ENCODE measurements around the gene NDE1. TPM values are rescaled to one million over a fixed set of nuclear protein-coding genes. Genes with fewer than 3 reads are reported as not detected.

Gene NDE1
- total and polyA plus RNA-seq, 9 of the 15 experiments (the other 6 are each of a cell fraction or from before 2014, with no cell fraction given), result 3.1 to 59.9 (median 30.0) TPM

GRCh38 chr16:15704545-15704987 is 54.5 kb downstream of the NDE1 start (continued):
- TF ChIP-seq HNRNPLL (IDR thresholded peaks at IDR 0.05; ENCODE audit: low read depth, low read length, poor library complexity, severe bottlenecking) (peak; percentile 38), STAT5B (CRISPR knock-in tag; IDR thresholded peaks at IDR 0.05) (no peak), MYC (IDR thresholded peaks at IDR 0.05; ENCODE audit: low read depth, low read length) (no peak), MYC (CRISPR knock-in tag; IDR thresholded peaks at IDR 0.05; ENCODE audit: borderline replicate concordance, low read depth) (no peak), CTCFL (IDR thresholded peaks at IDR 0.05; ENCODE audit: borderline replicate concordance, insufficient read depth, low read depth, low read length, poor library complexity, severe bottlenecking) (peak; percentile 52), RAD21 (CRISPR knock-in tag; conservative IDR thresholded peaks at IDR 0.05 in 1 of 2, IDR thresholded peaks at IDR 0.05 in 1 of 2) (peak; percentile 62 to 85), CXXC5 (CRISPR knock-in tag; IDR thresholded peaks at IDR 0.05) (no peak), PHF8 (IDR thresholded peaks at IDR 0.05; ENCODE audit: borderline replicate concordance, low read length) (no peak), ZNF239 (CRISPR knock-in tag; IDR thresholded peaks at IDR 0.05) (no peak), GTF2A2 (tag; IDR thresholded peaks at IDR 0.05) (no peak), NFIC (IDR thresholded peaks at IDR 0.05) (no peak), E2F6 (IDR thresholded peaks at IDR 0.05; ENCODE audit: borderline replicate concordance in 1 of 2, extremely low read depth in 1 of 2, insufficient read depth in 1 of 2, insufficient read length in 1 of 2, low read depth in 1 of 2, low read length in 1 of 2, poor library complexity in 1 of 2, severe bottlenecking in 1 of 2) (no peak), JUNB (CRISPR knock-in tag; conservative IDR thresholded peaks at IDR 0.05) (no peak), POLR2AphosphoS5 (IDR thresholded peaks at IDR 0.05; ENCODE audit: control insufficient read depth, insufficient read depth, low read depth, low read length) (0 out of 2 replicates have a peak, but pooled peaks have one; percentile 16), FOXP1 (CRISPR knock-in tag; IDR thresholded peaks at IDR 0.05) (no peak), KAT7 (CRISPR knock-in tag; IDR thresholded peaks at IDR 0.05; ENCODE audit: borderline replicate concordance) (no peak), CBX5 (IDR thresholded peaks at IDR 0.05; ENCODE audit: borderline replicate concordance, low read depth) (no peak), CC2D1A (IDR thresholded peaks at IDR 0.05) (peak; percentile 40; the same call in 1 of the 2 replicates), ZNF232 (CRISPR knock-in tag; IDR thresholded peaks at IDR 0.05) (no peak), ZNF121 (CRISPR knock-in tag; conservative IDR thresholded peaks at IDR 0.05) (no peak), ZNF408 (CRISPR knock-in tag; IDR thresholded peaks at IDR 0.05; ENCODE audit: low read depth) (no peak), ZEB2 (IDR thresholded peaks at IDR 0.05) (no peak), YY1 (IDR thresholded peaks at IDR 0.05; ENCODE audit: borderline replicate concordance in 1 of 3, control insufficient read depth in 1 of 3, extremely low read depth in 1 of 3, insufficient read depth in 3 of 3, insufficient read length in 1 of 3, insufficient replicate concordance in 2 of 3, low read depth in 1 of 3, low read length in 2 of 3) (no peak)
- TF ChIP-seq, protein P1, sequence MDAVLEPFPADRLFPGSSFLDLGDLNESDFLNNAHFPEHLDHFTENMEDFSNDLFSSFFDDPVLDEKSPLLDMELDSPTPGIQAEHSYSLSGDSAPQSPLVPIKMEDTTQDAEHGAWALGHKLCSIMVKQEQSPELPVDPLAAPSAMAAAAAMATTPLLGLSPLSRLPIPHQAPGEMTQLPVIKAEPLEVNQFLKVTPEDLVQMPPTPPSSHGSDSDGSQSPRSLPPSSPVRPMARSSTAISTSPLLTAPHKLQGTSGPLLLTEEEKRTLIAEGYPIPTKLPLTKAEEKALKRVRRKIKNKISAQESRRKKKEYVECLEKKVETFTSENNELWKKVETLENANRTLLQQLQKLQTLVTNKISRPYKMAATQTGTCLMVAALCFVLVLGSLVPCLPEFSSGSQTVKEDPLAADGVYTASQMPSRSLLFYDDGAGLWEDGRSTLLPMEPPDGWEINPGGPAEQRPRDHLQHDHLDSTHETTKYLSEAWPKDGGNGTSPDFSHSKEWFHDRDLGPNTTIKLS (IDR thresholded peaks at IDR 0.05; ENCODE audit: borderline replicate concordance, low read depth), result no peak
